ENCODE measurements around the gene PLOD1.

DNA sequence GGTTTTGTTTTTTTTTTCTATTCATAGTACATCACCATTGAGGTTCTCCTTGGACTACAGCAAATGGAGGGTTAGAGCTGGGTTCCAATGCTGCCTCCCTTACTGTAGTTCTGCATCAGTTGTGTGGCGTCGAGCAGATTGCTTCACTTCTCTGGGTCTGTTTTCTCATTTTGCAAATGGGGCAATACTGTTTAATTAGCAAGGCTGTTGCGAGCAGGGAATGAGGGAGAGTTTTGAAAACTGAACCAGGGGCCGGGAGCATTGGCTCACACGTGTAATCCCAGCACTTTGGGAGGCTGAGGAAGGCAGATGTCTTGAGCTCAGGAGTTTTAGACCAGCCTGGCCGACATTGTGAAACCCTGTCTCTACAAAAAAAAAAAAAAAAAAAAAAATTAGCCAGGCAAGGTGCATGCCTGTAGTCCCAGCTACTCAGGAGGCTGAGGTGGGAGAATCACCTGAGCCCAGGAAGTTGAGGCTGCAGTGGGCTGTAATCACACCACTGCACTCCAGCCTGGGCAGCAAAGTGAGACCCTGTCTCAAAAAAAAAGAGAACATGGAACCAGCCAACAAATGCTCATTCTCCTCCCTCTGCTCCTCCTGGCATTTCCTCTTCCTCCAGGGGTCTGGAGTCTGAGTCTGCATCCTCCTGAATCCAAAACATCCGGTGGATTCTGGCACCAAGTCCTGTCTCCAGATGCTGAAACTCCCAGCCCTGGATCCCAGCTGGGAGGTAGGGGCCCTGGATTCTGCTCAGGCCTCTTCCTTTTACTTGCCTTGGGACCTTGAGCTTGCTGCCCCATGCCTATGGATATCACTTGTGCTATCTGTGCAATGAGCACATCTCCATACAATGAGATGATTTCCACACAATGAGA, 3.7 kb upstream of the PLOD1 start:
- TF ChIP-seq, protein P1, sequence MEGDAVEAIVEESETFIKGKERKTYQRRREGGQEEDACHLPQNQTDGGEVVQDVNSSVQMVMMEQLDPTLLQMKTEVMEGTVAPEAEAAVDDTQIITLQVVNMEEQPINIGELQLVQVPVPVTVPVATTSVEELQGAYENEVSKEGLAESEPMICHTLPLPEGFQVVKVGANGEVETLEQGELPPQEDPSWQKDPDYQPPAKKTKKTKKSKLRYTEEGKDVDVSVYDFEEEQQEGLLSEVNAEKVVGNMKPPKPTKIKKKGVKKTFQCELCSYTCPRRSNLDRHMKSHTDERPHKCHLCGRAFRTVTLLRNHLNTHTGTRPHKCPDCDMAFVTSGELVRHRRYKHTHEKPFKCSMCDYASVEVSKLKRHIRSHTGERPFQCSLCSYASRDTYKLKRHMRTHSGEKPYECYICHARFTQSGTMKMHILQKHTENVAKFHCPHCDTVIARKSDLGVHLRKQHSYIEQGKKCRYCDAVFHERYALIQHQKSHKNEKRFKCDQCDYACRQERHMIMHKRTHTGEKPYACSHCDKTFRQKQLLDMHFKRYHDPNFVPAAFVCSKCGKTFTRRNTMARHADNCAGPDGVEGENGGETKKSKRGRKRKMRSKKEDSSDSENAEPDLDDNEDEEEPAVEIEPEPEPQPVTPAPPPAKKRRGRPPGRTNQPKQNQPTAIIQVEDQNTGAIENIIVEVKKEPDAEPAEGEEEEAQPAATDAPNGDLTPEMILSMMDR (IDR thresholded peaks at IDR 0.05; ENCODE audit: low read length): no peak
- no peak for TF ChIP-seq EZH2 (IDR thresholded peaks at IDR 0.05; ENCODE audit: borderline replicate concordance, low read length)
